AG20443 (cell line): ENCODE data around the gene LNPK.
"Not testable (repeated sequence)": the region's sequence is repeated elsewhere in the genome, so short reads cannot be mapped to it uniquely, and the experiment has no call there.

Experiments used
- DNase-seq: peaks from one replicate; pipeline ENCODE4 v3.0.0; 2012; ENCODE audit warnings: low spot score, mixed read lengths

The LNPK gene, protein sequence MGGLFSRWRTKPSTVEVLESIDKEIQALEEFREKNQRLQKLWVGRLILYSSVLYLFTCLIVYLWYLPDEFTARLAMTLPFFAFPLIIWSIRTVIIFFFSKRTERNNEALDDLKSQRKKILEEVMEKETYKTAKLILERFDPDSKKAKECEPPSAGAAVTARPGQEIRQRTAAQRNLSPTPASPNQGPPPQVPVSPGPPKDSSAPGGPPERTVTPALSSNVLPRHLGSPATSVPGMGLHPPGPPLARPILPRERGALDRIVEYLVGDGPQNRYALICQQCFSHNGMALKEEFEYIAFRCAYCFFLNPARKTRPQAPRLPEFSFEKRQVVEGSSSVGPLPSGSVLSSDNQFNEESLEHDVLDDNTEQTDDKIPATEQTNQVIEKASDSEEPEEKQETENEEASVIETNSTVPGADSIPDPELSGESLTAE

GRCh38 chr2:176001916-176002687 is at the start of gene LNPK:
LNPK (minus strand) TSS chr2:176002267; CDS start chr2:175995584, 6,683 bp downstream.
- DNase-seq: peak; percentile 98

DNA sequence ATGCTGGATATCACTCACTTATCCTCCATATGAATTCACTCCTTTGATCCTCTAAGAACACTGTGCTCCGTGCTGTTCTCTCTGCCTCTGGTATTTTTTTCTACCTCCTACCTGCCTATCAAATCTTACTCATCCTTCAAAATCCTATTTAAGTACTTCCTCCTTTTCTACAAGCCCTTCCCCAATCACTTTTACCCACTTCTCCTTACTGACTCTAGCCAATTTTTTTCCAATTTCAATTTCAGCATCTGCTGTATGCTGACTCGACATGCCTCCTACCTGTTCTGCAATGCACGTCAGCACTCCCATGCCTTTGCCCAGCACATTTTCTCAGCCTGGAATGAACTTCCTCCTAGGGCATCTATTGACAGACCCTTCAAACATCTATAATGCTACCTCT is 37.3 kb upstream of the LNPK start:
- no peak for DNase-seq

DNA sequence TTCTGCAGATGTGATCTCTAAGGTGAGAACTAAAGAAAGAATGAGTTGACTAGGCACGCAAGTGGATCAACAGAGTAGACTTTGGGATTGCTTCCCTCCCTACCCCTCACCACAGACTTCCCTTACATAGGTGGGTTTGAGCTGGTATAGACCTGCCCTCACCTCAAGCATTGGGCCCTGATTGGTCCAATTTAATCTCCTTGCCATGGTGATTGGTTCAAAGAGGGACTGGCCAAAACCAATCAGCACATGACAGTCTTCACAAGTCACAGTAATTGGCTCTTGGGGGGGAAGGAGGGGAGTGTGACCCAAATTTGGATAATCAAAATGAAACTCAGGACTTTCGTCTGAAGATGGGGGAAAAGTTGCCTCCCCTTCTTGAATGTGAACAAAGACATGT is 36.6 kb upstream of the LNPK start:
- no peak for DNase-seq

DNA sequence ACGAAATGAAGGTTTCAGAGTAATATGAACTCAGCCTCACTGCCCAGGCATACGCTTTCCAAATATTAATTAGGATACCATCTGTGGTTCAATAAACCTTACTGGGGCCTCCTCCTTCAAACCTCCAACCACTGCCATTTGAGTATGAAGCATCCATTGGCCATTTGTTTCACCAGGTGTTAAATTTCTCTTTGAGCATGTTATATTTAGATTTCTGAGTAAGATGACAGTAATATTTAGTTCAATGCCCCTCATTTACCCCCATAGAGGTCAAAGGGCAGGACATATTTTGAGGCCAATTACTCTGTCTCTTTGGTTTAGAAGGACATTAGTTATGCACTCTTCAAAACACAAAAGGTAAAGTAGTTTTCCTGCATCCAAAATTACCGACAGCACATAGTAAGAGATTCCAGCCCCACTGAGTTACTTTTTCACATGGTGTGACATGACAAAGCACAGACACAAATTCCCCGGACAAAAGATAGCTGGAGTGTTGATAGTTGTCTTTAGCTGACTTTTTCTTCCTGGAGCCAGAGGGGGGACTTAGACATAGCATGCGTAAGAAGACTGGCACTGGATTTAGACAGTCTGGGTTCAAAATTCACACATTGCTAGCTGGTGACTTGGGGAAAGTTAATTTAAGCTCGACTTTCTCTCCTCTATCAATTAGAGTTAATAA is 33.1 kb upstream of the LNPK start:
- DNase-seq: no peak

DNA sequence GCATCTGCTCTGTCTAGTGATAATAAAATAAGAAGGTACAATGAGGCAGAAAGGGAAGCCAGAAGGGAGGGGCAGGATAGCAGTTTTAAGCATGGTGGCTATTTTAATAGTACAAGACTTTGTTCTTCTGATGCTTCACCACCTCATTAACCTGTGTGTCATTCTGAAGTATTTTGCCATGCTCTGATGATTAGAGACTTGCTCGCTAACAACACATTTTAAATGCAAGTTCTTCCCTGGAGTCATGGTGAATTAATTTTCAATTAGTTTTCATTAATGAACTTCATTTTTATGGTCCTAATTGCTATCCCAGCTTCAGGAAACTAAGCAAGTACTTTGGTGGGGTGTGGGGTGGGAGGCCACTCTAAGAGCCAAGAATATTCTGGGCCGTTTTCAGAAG is 25.7 kb upstream of the LNPK start:
- DNase-seq: no peak

DNA sequence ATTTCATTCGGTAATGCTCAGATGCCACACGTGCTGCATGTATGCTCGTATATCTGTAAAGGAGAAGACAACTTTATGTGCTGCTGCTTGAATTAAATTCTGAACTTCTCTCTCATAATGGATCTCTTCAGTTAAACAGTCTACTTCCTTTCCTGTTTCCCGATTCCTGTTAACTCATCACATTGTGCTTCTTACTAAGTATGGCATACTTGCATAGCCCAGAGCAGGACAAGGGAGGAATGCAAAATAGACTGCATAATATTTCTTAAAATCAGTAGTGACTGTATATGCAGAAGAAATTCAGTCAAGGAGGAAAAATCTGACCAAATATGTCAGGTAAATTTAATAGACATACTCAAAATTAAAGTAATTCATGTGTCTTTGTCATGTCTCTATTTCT is 23.9 kb upstream of the LNPK start:
- no peak for DNase-seq

DNA sequence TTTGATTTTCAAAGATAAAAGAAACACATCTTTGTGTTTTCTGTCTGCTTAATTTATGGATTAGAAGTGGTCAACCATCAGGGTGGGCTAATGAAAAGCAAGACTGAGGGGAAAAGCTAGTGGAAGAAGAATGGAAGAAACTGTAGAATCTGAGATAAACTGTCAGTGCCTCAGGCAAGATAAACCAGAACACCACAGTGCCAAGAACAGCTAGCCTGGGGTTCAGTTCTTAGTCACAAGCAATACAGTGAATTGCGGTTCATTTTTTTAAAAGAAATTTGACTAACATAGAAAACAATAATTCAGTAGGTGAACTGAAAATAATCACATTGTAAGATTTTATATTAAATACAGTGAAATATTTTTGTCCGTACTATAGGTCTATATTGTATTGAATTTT is 22.0 kb upstream of the LNPK start:
- DNase-seq: no peak

DNA sequence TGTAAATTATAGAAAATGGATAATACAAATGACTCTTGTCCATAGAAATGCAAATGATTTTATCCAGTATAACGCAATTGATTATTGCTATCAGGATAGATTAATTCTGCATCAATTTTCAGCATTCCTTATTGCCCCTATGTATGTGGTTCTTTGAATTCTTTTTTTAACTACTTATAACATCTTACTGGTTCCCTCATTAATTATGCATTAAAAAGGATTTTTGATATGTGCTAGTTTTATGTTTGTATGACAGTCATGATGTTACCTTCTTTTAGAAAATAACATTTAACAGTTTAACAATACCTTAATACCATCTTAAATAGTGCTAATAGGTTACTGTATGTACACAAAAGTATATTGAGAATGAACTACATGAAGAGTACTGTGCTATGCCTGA is 20.0 kb upstream of the LNPK start:
- no peak for DNase-seq

GRCh38 chr2:176020400-176020799 is 18.3 kb upstream of the LNPK start:
- DNase-seq: no peak

- DNase-seq: no peak
Measured at GRCh38 chr2:176018708-176019107, 16.6 kb upstream of the LNPK start.

- DNase-seq: no peak
Measured at GRCh38 chr2:176009445-176009844, 7.4 kb upstream of the LNPK start.

DNA sequence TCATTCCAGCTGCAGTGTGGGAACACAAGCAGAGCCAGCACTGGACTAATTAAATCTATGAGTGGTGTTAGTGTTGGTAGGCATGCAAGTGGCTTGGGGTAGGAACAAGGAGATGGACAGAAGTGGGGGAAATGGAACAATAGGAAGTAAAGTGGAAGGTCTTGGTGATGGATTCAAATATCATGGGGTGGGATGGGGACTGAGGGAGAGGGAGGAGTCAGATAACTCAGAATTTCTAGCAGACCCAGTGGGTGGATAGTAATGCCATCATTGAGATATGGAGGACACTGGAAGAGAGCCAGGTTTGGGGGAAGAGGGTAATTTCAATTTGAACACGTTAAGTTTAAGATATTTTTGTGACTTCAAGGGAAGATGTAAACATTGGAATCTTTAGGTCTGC is 2.9 kb upstream of the LNPK start:
- DNase-seq: no peak

DNA sequence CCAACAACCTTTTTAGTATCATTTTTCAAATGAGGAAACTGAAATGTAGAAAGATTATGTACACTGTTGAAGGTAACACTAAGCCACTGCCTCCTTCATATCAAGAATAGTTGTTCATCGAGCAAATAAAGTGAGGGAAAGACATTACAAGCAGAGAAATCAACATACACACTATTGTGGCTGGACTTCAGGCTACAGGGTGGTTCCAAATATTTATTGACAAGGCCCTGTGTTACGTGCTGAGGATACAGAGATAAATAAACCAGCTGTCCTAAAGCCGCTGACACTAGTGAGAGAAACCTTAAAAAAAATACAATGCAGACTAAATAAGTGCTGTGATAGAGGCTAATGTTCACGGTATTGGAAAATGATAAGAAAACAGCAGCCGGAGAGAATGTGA is 1.9 kb upstream of the LNPK start:
- no peak for DNase-seq

GRCh38 chr2:176002688-176003210 is 682 bp upstream of the LNPK start:
- peak; percentile 36 for DNase-seq

- DNase-seq: peak; percentile 43
Measured at GRCh38 chr2:176001281-176001915, 669 bp downstream of the LNPK start.

DNA sequence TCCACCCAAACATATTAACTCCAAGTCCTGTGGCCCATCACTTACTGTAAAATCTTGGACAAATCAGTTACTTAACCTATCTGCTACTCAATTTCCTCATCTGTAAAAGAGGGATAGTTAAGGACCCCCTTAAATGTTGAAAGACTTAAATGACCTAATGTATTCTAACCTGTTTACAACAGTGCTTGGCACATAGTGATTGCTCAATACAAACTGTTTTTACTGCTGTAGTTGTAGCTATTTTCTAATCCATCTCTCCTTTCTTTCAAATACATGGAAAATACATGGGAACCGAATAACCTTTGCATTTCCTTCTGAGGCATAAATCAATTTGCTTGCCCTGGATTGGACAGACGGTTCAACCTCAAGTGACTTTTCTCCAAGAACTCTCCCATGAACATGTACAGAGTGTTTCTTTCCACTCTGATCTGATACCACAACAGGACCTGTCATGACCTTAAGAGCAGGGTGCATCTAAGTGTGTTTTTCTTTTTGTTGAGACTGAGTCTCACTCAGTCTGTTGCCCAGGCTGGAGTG is 2.7 kb downstream of the LNPK start:
- no peak for DNase-seq

GRCh38 chr2:175990099-175990498 is 12.0 kb downstream of the LNPK start:
- DNase-seq: no peak

DNA sequence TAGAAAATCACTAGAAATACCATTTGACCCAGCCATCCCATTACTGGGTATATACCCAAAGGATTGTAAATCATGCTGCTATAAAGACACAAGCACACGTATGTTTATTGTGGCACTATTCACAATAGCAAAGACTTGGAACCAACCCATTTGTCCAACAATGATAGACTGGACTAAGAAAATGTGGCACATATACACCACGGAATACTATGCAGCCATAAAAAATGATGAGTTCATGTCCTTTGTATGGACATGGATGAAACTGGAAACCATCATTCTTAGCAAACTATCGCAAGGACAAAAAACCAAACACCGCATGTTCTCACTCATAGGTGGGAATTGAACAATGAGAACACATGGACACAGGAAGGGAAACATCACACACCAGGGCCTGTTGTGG is 14.9 kb downstream of the LNPK start:
- DNase-seq: not testable (repeated sequence)

DNA sequence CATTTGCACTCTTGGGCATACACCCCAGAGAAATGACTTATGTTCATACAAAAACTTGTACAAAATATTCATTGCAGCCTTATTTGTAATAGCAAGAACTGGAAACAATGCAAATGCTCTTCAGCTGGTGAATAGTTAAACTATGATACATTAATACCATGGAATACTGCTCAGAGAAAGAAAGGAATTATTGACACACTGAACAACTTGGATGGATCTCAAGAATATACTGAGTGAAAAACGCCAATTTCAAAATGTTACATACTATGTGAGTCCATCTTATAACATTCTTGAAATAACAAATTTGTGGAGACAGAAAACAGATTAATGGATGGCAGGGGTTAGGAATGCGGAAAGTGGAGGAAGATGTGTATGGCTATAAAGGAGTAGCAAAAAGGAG is 17.2 kb downstream of the LNPK start:
- no peak for DNase-seq

GRCh38 chr2:175981551-175981950 is 20.5 kb downstream of the LNPK start:
- no peak for DNase-seq

- DNase-seq: no peak
Measured at GRCh38 chr2:175976391-175977157, 25.5 kb downstream of the LNPK start.
